GM21737 (cell line): Measurements from ENCODE around the gene GOLGA8A.
"Not testable (repeated sequence)": the region's sequence is repeated elsewhere in the genome, so short reads cannot be mapped to it uniquely, and the experiment has no call there.

Experiments used
- ATAC-seq: cut with Tn5 transposase; IDR thresholded peaks from one replicate; pipeline ENCODE4 v1.9.1; 2021; ENCODE audit warnings: mild to moderate bottlenecking, moderate library complexity; ENCODE audit not compliant: unreplicated experiment

GOLGA8A gene

DNA sequence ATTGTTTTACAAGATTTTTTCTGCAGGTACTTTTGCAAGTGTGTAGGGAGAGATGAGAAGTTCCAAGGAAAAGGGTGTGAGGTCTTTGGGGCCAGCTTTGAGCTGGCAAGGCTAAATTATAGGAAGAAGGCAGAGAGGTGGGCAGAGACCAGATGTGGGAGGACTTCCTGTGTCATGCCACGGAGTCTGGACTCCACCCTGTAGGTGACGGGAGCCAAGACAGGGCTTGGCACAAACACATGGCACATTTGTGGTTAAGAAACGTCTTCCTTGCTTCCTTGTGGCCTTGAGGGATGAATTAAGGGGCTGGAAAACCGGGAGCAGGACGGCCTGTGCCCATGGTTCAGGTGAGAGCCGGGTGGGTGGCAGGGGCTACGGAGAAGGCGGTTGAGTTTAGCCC is 19.2 kb downstream of the GOLGA8A start:
- not testable (repeated sequence) for ATAC-seq

- ATAC-seq = not testable (repeated sequence)
Measured at GRCh38 chr15:34409511-34409910, 28.1 kb downstream of the GOLGA8A start.

DNA sequence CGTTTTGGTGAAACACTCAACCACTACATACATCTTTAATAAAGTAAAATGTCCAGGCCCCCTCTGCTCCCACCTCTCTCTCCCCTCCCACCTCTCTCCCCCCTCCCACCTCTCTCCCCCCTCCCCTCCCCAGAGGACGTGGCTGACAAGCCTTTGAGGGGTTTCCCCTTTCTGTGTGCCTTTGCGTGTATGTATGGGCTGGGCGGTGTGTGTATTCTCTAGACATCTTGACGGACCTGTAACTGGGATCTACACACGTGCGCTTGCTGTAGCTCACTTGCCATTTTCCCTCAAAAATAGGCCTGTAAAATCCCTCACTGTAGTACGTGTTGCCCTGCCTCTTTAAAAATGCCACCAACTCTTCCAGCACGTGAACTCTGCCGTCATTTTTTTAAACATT is 28.6 kb downstream of the GOLGA8A start:
- ATAC-seq = not testable (repeated sequence)

GRCh38 chr15:34403899-34404298 is 33.7 kb downstream of the GOLGA8A start:
- ATAC-seq = not testable (repeated sequence)

DNA sequence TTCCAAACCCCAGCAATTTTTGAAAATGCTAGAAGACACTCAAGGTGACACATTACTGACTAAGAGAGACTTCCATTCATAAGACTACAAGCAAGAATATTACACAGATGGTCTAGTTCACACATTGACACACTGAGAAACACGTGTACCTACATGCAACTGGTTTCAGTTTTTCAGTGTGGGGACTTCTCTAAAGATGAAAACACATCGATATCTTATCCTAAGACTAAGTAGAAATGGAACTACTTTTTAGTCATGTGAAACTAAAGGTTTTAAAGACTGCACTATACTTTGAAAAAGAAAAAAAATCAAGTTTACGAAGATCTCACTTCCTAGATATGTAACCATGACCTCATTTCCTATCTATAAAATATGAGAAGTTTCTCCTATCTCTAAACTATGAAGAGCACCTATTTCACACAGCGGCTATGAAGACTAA is 34.4 kb downstream of the GOLGA8A start:
- ATAC-seq = not testable (repeated sequence)

GRCh38 chr15:34397637-34398259 is 39.9 kb downstream of the GOLGA8A start:
- ATAC-seq = peak; percentile 59

DNA sequence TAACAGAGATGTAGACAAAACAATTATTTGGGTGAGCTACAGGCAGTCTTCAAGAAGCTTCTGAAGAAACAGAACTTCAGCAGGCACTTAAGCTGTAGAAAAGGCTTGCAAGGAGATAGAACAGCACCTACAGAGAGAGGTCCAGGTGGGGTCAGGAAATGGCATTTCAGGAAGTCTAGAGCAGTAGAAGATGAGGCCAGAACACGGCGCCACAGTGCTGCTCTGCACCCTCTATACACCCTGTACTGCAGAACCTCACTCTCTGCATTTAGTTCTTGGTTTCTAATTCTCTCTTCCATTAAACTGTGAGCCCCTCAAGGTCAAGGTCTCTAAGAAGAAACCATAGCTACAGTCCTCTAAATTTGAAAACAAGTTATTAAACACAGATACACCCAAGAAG is 44.6 kb downstream of the GOLGA8A start:
- ATAC-seq = not testable (repeated sequence)

- ATAC-seq = not testable (repeated sequence)
Measured at GRCh38 chr15:34389594-34390086, 48.0 kb downstream of the GOLGA8A start.
